Activated CD4-positive, alpha-beta T cell treated with anti-CD3 and anti-CD28 coated beads for 48 hours (primary cell): ENCODE measurements around the gene MIGA2.
"Not testable (repeated sequence)": the region's sequence is repeated elsewhere in the genome, so short reads cannot be mapped to it uniquely, and the experiment has no call there.

Source experiments
- DNase-seq: peaks from one replicate; pipeline ENCODE4 v3.0.0-alpha.2; 2020

The MIGA2 gene

GRCh38 chr9:129011761-129012181, 24.7 kb upstream of the MIGA2 start:
- DNase-seq = no peak

GRCh38 chr9:129012343-129012742, 24.1 kb upstream of the MIGA2 start:
- DNase-seq = no peak

GRCh38 chr9:129012893-129013448, 23.5 kb upstream of the MIGA2 start:
- no peak for DNase-seq

- DNase-seq = no peak
Observed at GRCh38 chr9:129013674-129014073, 22.8 kb upstream of the MIGA2 start.

- no peak for DNase-seq
Observed at GRCh38 chr9:129014124-129014523, 22.3 kb upstream of the MIGA2 start.

GRCh38 chr9:129014608-129015007, 21.8 kb upstream of the MIGA2 start:
- no peak for DNase-seq

GRCh38 chr9:129021091-129021490, 15.3 kb upstream of the MIGA2 start:
- DNase-seq = no peak

- DNase-seq = no peak
Observed at GRCh38 chr9:129022037-129022436, 14.4 kb upstream of the MIGA2 start.

GRCh38 chr9:129023036-129023907, 13.2 kb upstream of the MIGA2 start:
- DNase-seq = no peak

GRCh38 chr9:129023908-129024233, 12.6 kb upstream of the MIGA2 start:
- DNase-seq = no peak

GRCh38 chr9:129026442-129027223, 9.8 kb upstream of the MIGA2 start:
- DNase-seq = no peak

GRCh38 chr9:129027224-129027684, 9.2 kb upstream of the MIGA2 start:
- DNase-seq = peak; percentile 21

- DNase-seq = peak; percentile 73
Observed at GRCh38 chr9:129027685-129028191, 8.7 kb upstream of the MIGA2 start.

- peak; percentile 96 for DNase-seq
Observed at GRCh38 chr9:129028192-129028966, 8.0 kb upstream of the MIGA2 start, which contains the start of gene SH3GLB2. Gene SH3GLB2, minus strand, starts transcription at chr9:129028331. Its CDS starts 177 bp downstream, at chr9:129028154.

- DNase-seq = no peak
Observed at GRCh38 chr9:129030191-129030590, 6.2 kb upstream of the MIGA2 start.

- DNase-seq = no peak
Observed at GRCh38 chr9:129031514-129031913, 4.9 kb upstream of the MIGA2 start.

GRCh38 chr9:129032541-129033159, 3.8 kb upstream of the MIGA2 start:
- DNase-seq = no peak

GRCh38 chr9:129033216-129033615, 3.2 kb upstream of the MIGA2 start:
- DNase-seq = no peak

GRCh38 chr9:129035838-129036237, 588 bp upstream of the MIGA2 start:
- DNase-seq = not testable (repeated sequence)

- DNase-seq = no peak
Observed at GRCh38 chr9:129036923-129037766, 719 bp downstream of the MIGA2 start.

GRCh38 chr9:129037767-129038098, 1.3 kb downstream of the MIGA2 start:
- DNase-seq = no peak
